ENCODE measurements around the gene SLC5A10.
"Not testable (repeated sequence)": the region's sequence is repeated elsewhere in the genome, so short reads cannot be mapped to it uniquely, and the experiment has no call there.

SLC5A10 gene

GRCh38 chr17:18948476-18949006, 3.4 kb upstream of the SLC5A10 start:
- DNase-seq = no peak

GRCh38 chr17:18949566-18949965, 2.4 kb upstream of the SLC5A10 start:
- DNase-seq = no peak

GRCh38 chr17:18950346-18950745, 1.6 kb upstream of the SLC5A10 start:
- no peak for DNase-seq

- no peak for DNase-seq
Measured at GRCh38 chr17:18950944-18951905, 740 bp upstream of the SLC5A10 start.

- DNase-seq = no peak
Measured at GRCh38 chr17:18953231-18953728, 1.3 kb downstream of the SLC5A10 start.

GRCh38 chr17:18954321-18954720, 2.4 kb downstream of the SLC5A10 start:
- DNase-seq = no peak

- DNase-seq = no peak
Measured at GRCh38 chr17:18955009-18955408, 3.0 kb downstream of the SLC5A10 start.

- not testable (repeated sequence) for DNase-seq
Measured at GRCh38 chr17:18956021-18956420, 4.1 kb downstream of the SLC5A10 start.

- DNase-seq = no peak
Measured at GRCh38 chr17:18956581-18956980, 4.6 kb downstream of the SLC5A10 start.

GRCh38 chr17:18957831-18958230, 5.9 kb downstream of the SLC5A10 start:
- DNase-seq = no peak

GRCh38 chr17:18958611-18959010, 6.6 kb downstream of the SLC5A10 start:
- no peak for DNase-seq

GRCh38 chr17:18959071-18959844, 7.3 kb downstream of the SLC5A10 start:
- no peak for DNase-seq

- no peak for DNase-seq
Measured at GRCh38 chr17:18959845-18960240, 7.9 kb downstream of the SLC5A10 start.

- no peak for DNase-seq
Measured at GRCh38 chr17:18960241-18960665, 8.3 kb downstream of the SLC5A10 start.

GRCh38 chr17:18960803-18961511, 9.0 kb downstream of the SLC5A10 start:
- DNase-seq = peak; percentile 66

GRCh38 chr17:18961634-18962493, 9.9 kb downstream of the SLC5A10 start:
- DNase-seq = no peak

GRCh38 chr17:18962494-18962815, 10.5 kb downstream of the SLC5A10 start:
- DNase-seq = no peak

- DNase-seq = no peak
Measured at GRCh38 chr17:18963126-18964017, 11.4 kb downstream of the SLC5A10 start.

- no peak for DNase-seq
Measured at GRCh38 chr17:18964018-18964351, 12.0 kb downstream of the SLC5A10 start.

- DNase-seq = no peak
Measured at GRCh38 chr17:18964550-18964949, 12.6 kb downstream of the SLC5A10 start.
